HG03342 (cell line): ENCODE measurements around the gene IFI35.
"Not testable (repeated sequence)": the region's sequence is repeated elsewhere in the genome, so short reads cannot be mapped to it uniquely, and the experiment has no call there.

ENCODE experiments used
- ATAC-seq: cut with Tn5 transposase; IDR thresholded peaks from one replicate; pipeline ENCODE4 v1.9.1; 2021; ENCODE audit warnings: mild to moderate bottlenecking, moderate library complexity; ENCODE audit not compliant: unreplicated experiment

Gene IFI35

GRCh38 chr17:42997390-42997983 is 9.1 kb upstream of the IFI35 start:
- no peak for ATAC-seq

GRCh38 chr17:42997984-42998938 is 8.3 kb upstream of the IFI35 start, which contains the start of gene RPL27:
Gene RPL27 (plus strand): TSS chr17:42998419. CDS start chr17:42998751, 332 bp downstream.
- peak; percentile 91 for ATAC-seq

DNA sequence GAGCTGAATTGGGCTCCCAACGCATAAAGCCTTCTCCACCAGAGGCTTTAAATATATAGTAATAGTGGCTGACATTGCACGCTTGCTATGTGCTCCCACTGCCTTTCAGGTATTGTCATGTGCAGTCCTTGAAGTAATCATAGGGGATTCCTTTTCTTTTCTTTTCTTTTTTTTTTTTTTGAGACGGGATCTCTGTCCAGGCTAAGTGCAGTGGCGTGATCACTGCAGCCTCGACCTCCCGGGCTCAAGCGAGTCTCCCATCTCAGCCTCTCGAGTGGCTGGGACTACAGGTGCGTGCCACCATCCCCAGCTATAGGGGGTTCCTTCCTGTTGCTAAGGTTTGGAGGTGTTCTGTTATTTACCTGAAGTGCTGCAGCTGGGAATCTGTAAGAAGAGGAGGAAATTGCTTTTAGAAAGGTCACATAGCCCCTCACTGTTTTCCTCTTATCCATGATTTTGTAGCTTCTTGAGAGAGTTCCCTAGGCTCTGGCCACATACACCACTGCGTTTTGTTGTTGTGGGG is 7.5 kb upstream of the IFI35 start:
- ATAC-seq, result no peak

DNA sequence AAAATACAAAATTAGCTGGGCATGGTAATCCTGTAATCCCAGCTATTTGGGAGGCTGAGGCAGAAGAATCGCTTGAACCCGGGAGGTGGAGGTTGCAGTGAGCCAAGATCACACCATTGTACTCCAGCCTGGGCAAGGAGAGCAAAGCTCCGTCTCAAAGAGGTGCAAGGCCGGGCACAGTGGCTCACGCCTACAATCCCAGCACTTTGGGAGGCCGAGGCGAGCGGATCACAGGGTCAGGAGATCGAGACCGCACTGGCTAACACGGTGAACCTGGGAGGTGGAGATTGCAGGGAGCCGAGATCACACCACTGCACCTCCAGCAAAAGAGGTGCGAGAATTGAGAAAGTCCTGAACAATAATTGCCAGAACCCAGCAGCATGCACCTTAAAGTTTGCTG is 5.7 kb upstream of the IFI35 start:
- not testable (repeated sequence) for ATAC-seq

DNA sequence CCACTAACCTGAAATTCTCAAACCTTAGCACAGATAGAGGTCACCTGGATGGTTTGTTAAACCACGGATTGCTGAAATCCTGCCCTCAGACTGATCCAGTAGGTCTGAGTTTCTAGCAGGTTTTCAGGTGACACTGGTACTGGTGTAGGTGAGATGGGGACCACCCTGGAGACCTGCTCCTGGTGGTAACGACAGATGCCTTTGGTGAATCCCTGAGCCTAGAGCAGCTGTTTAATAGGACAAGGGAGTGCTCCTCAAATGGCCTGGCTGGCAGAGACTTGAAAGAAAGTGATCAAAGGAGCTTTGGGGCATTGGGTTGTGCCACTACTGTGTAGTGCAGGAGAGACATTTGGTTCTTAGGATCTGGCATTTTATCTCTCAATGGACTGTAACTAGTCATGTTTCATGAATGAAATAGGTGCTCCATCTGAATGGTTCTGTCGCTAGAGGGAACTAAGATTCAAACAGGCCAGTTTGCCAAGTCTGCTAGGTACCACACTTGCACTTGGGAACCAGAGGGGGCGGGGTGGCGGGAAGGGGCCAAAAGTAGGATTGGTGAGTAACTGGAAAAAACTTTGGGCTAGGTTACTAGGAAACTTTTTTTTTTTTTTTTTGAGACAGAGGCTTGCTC is 2.9 kb upstream of the IFI35 start:
- ATAC-seq, result no peak

- ATAC-seq, result no peak
Measured at GRCh38 chr17:43010667-43011308, 4.2 kb downstream of the IFI35 start.

- ATAC-seq, result no peak
Measured at GRCh38 chr17:43011728-43012472, 5.3 kb downstream of the IFI35 start.

DNA sequence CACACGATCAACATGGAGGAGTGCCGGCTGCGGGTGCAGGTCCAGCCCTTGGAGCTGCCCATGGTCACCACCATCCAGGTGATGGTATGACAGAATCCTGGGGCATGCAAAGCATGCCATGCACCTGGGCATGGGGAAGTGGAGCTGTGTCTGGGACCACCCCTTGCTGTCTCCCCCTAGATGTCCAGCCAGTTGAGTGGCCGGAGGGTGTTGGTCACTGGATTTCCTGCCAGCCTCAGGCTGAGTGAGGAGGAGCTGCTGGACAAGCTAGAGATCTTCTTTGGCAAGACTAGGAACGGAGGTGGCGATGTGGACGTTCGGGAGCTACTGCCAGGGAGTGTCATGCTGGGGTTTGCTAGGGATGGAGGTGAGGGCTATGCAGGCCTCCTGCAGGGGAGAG is 6.7 kb downstream of the IFI35 start:
- no peak for ATAC-seq

- ATAC-seq, result no peak
Measured at GRCh38 chr17:43014020-43014648, 7.5 kb downstream of the IFI35 start.

GRCh38 chr17:43014649-43015542 is 8.3 kb downstream of the IFI35 start:
- no peak for ATAC-seq

- no peak for ATAC-seq
Measured at GRCh38 chr17:43015579-43015978, 9.0 kb downstream of the IFI35 start.

- no peak for ATAC-seq
Measured at GRCh38 chr17:43016216-43016615, 9.6 kb downstream of the IFI35 start.

- ATAC-seq, result no peak
Measured at GRCh38 chr17:43018008-43018853, 11.6 kb downstream of the IFI35 start.

GRCh38 chr17:43018932-43019331 is 12.3 kb downstream of the IFI35 start:
- no peak for ATAC-seq

DNA sequence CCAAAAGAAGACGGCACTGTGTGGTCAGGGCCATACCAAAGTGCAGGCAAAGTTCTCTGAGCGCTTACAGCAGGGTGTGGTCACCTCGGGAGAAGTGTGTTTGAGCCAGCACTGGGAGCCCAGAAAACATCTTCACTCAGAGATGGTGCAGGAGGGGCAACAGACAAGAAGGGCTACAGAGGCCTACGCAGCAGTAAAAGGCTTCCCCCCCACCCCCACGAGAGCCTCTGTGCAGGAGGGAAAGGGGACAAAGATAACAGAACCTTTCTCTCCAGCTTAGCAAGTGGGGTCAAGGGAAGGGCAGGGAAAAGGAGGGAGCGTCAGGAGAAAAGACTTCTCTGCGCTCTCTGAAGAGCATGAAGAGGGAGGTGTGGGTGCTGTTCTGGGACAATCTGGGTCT is 12.8 kb downstream of the IFI35 start:
- ATAC-seq, result no peak

DNA sequence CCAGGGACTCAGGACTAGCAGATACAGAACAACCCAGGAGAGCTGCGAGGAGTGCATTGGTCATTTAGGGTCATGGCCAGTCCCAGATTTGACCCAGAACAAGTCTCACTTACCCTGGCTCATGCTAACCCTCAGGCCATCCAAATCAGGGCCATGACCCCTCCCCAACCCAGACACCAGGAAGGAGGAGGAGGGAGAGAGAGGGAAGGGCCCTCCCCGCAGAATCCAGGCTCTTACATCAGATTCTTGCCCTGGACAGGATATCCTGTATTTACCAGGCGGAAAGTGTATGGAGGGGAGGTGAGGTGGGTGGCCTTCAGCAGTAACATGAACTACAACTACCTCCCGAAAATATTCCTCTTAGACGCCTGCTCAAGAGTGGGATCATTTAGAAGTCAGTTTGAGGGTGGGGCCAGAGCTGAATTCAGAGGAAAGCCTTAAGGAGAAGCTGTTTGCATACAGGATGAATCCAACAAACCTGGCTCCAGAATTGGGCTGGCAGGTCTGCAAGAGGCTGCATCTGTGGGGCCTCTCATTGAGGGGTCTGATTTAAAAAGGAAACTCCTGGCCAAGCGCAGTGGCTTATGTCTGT is 13.5 kb downstream of the IFI35 start:
- ATAC-seq, result no peak
